Activated T-cell treated with anti-CD3 and anti-CD28 coated beads, Interleukin-2, amount 50 U/mL, for 4 hours (primary cell): Measurements from ENCODE around the gene FOCAD. TPM values are rescaled to one million over a fixed set of nuclear protein-coding genes. Genes with fewer than 3 reads are reported as not detected.
A peak's percentile ranks its signal among the peaks of the same experiment; 100 is the strongest.

ENCODE experiments used
- ATAC-seq, 2 donors: fragments of 200-7000 bp; cut with Tn5 transposase; one replicate each; pipeline ENCODE4 v1.10.0; 2021
- DNase-seq: peaks from one replicate; pipeline ENCODE4 v3.0.0-alpha.2; 2020
- H3K27me3 Mint-ChIP-seq: one replicate; pipeline ENCODE4 v1.8.0; 2021; ENCODE audit warnings: low read depth, mixed read lengths
- H3K36me3 Mint-ChIP-seq: one replicate; pipeline ENCODE4 v1.8.0; 2022; ENCODE audit warnings: mixed read lengths; ENCODE audit not compliant: insufficient read depth
- H3K4me1 Mint-ChIP-seq: one replicate; pipeline ENCODE4 v1.8.0; 2021; ENCODE audit warnings: low read depth, mixed read lengths
- H3K4me3 Mint-ChIP-seq: one replicate; pipeline ENCODE4 v1.8.0; 2021; ENCODE audit warnings: mild to moderate bottlenecking, moderate library complexity, mixed read lengths
- H3K9me3 Mint-ChIP-seq: one replicate; pipeline ENCODE4 v1.8.0; 2021; ENCODE audit warnings: mixed read lengths
- total RNA-seq, 3 donors: library from RNA; stranded (reverse); gene quantifications; one replicate each; pipeline ENCODE4 v1.2.1, GENCODE V29; 2021

FOCAD gene
- total RNA-seq, 3 donors from 2014 or later = 15.5 to 19.9 (median 18.6) TPM

DNA sequence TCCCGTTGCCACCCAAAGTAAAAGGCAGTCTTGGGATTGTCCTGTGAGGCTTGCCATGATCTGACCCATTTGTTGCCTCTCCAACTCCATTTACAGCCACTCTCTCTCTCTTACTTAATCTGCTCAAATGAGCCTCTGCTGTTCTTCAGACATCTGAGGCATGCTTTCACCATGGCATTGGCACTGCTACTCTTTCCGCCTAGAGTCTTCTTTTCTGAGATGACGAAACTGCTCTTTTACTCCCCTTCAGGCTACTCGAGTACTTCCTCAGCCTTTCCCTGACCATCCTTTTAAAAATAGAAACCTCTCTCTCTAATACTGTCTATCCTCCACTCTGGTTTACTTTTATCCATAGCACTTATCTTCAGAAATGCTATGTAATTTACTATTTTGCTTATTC, 9.0 kb downstream of the FOCAD start:
- Mint-ChIP-seq H3K4me1 (peaks cover 4% of the 10 kb centered on the region), H3K36me3 (peaks cover 5% of the 10 kb centered on the region), H3K4me3 (no peak overlapping the region), H3K27me3 (no peaks in the 10 kb centered on the region), H3K9me3 (no peaks in the 10 kb centered on the region)
- ATAC-seq = no peak
- no peak for DNase-seq

DNA sequence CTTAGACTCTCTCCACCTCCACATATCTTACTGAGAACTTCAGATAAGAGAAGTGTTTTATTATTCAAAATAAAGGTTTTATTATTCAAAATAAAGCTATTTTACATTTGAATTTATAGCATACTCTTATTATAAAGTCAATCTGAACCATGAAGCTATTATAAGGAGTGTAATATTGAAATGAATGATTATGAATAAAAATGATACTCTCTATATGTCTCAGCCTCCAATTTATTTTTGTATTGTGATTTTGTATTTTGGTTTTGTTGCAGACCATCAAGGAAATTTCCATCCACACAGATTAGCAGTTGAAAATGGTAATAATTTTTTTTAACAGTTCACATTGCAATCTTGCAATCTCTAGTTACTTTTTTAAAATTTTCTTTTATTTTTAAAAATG, 10.2 kb downstream of the FOCAD start:
- DNase-seq (no peak), ATAC-seq (no peak)
- Mint-ChIP-seq H3K9me3 (no peaks in the 10 kb centered on the region), H3K4me3 (no peak overlapping the region), H3K27me3 (no peaks in the 10 kb centered on the region), H3K4me1 (peaks cover 7% of the 10 kb centered on the region), H3K36me3 (peaks cover 5% of the 10 kb centered on the region)

DNA sequence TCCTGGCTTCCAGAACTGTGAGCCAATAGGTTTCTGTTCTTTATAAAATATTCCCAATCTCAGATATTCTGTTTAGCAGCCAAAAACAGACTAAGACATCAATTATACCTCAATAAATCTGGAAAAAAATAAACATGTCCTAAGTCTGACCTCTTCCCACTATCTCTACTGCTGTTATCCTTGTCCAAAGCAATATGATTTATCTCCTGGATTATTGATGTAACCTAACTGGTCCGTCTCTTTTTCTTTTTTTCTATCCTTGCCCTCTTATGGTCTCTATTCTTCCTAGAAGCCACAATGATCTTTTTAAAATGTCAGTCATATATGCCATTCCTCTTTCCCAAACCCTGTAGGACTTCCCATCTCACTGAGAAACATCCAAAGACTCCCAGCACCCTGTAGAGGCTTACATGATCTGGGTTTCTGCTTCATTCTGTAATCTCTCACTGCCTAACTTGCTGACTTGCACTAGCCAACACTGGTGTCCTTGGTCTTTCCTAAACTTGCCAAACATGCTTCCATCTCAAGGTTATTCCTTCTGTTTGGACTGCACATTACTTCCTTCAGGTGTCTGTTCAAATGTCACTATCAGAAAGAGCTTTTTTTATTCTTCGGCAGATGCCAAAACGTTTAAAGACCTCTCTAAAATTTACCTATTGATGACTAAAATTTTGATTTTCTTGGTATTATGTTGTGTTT, 13.1 kb downstream of the FOCAD start:
- H3K4me3 Mint-ChIP-seq = no peak overlapping the region
- DNase-seq (no peak), ATAC-seq (no peak)
- H3K27me3 Mint-ChIP-seq = no peaks in the 10 kb centered on the region
- H3K36me3 Mint-ChIP-seq = peaks cover 5% of the 10 kb centered on the region
- no peaks in the 10 kb centered on the region for H3K9me3 Mint-ChIP-seq
- peaks cover 11% of the 10 kb centered on the region for H3K4me1 Mint-ChIP-seq

DNA sequence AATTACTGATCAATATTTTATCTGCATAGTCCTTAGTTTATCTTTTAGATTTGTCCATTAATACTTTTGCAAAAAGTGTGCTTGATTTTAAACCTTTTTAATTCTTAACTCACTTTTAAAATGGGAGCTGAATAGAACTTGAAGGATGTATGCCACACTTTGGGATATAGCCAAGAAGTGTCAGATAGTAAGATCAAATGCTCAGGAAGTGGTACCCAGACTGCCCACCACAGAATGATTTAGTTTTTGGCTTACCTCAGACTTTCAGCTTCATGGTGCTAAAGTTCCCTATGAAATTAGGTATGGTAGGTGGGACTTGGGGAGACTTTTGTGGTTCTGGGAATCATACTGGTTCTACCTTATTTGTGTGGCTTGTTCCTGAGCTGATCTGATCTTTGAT, 14.7 kb downstream of the FOCAD start:
- Mint-ChIP-seq H3K9me3 (no peaks in the 10 kb centered on the region), H3K27me3 (no peaks in the 10 kb centered on the region), H3K4me3 (no peak overlapping the region), H3K36me3 (peaks cover 5% of the 10 kb centered on the region), H3K4me1 (peaks cover 9% of the 10 kb centered on the region)
- no peak for DNase-seq
- ATAC-seq = no peak

DNA sequence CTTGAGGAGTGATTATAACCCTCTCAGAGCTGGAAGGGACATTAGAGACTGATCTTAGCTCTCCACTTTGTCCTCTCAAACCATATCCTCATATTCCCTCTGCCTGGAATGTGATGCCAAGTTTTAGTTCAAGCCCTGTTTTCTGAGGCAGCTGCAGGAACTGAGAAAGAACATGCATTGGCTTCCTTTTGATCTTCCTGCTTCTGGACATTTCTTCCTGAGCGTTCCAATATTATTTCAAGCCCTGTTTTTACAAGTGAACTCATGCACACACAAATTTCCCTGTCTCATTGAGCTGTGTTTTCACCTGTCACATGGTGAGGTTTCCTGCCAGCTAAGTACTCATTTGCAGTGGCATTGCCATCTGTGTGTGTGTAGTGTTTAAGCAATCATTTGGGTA, 17.0 kb downstream of the FOCAD start:
- peaks cover 2% of the 10 kb centered on the region for H3K36me3 Mint-ChIP-seq
- DNase-seq (no peak), ATAC-seq (no peak)
- H3K4me3 Mint-ChIP-seq = no peak overlapping the region
- peaks cover 7% of the 10 kb centered on the region for H3K4me1 Mint-ChIP-seq
- H3K27me3 Mint-ChIP-seq = no peaks in the 10 kb centered on the region
- H3K9me3 Mint-ChIP-seq = no peaks in the 10 kb centered on the region

DNA sequence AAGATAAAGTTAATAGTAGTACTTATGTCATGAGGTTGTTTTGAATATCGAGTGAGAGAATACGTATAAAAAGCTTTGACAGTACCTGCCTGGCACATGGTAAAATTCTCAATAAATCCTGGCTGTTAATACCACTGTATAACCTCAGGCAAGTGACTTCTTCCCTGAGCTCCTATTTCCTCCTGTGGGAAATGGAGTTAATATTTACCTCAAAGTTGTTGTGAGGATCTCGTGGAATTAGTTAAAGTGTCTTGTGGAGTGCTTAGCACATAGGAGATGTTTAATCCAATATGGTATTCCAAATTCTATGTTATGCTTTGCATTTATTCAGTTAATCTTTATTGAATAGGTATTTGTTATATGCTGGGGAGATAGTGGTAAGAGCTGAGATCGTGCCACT, 18.5 kb downstream of the FOCAD start:
- Mint-ChIP-seq H3K4me1 (peaks cover 7% of the 10 kb centered on the region), H3K9me3 (no peaks in the 10 kb centered on the region), H3K4me3 (no peak overlapping the region), H3K27me3 (no peaks in the 10 kb centered on the region), H3K36me3 (no peaks in the 10 kb centered on the region)
- ATAC-seq (no peak), DNase-seq (no peak)

DNA sequence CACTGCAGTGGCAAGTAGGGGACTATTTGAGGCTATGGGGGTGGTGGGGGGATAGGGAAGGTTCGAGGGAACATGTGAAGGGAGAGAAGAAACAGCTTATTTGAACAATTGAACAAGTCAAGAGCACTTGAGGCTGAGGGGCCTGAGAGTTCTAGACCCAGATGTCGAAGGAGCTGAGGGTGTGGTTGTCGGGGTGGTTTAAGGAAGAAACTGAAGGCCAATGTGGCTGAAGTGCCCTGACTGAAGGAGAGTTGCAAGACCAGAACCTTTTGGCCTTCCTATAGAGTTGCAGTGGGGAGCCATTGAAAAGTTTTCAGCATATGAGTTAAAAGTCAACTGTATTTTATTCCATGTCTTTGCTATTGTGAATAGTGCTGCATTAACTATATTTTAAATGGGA, 19.1 kb downstream of the FOCAD start:
- Mint-ChIP-seq H3K9me3 (no peaks in the 10 kb centered on the region), H3K27me3 (no peaks in the 10 kb centered on the region), H3K36me3 (no peaks in the 10 kb centered on the region), H3K4me3 (no peak overlapping the region), H3K4me1 (peaks cover 7% of the 10 kb centered on the region)
- no peak for DNase-seq
- ATAC-seq = no peak

DNA sequence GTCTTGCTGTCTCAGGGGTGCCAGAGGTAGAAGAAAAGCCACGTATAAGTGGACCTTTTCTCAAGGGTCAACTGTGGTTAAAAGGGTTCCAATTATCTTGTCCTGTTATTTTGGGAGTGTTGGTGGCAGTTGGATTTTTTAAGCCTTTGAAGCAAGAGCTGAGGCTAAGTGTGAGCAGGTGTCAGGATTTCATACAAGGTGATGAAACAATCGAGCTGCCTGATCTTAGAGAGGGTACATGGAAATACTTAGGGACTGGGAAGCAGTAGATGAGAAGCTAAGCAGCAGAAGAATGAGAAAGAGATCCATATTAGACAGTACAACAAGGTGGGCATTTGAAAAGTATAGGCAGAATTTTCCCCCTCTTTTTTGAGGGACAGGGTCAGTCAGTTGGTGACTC, 23.6 kb downstream of the FOCAD start:
- DNase-seq (no peak), ATAC-seq (no peak)
- Mint-ChIP-seq H3K36me3 (peaks cover 6% of the 10 kb centered on the region), H3K27me3 (no peaks in the 10 kb centered on the region), H3K4me1 (peaks cover 2% of the 10 kb centered on the region), H3K4me3 (no peak overlapping the region), H3K9me3 (no peaks in the 10 kb centered on the region)

DNA sequence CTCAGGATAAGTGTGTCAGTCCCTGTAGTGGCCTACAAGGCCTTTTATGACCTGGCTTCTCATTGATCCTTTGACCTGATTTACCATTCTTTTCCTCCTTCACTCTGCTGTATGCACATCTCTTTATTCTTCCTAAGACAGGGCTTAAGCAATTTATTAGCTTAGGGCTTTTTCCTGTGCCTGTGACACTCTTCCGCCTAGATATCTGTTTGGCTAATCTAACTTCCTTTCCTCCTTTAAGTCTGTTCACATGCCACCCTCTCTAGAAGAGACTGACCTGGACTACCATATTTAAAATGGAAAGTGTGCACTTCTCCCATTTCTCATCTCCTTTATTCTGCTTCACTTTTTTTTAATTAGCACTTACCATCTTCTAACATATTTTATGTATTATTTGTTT, 29.1 kb downstream of the FOCAD start:
- H3K4me1 Mint-ChIP-seq = peaks cover 12% of the 10 kb centered on the region
- H3K27me3 Mint-ChIP-seq = no peaks in the 10 kb centered on the region
- ATAC-seq = no peak
- peaks cover 8% of the 10 kb centered on the region for H3K9me3 Mint-ChIP-seq
- peaks cover 17% of the 10 kb centered on the region for H3K36me3 Mint-ChIP-seq
- no peak overlapping the region for H3K4me3 Mint-ChIP-seq
- no peak for DNase-seq

DNA sequence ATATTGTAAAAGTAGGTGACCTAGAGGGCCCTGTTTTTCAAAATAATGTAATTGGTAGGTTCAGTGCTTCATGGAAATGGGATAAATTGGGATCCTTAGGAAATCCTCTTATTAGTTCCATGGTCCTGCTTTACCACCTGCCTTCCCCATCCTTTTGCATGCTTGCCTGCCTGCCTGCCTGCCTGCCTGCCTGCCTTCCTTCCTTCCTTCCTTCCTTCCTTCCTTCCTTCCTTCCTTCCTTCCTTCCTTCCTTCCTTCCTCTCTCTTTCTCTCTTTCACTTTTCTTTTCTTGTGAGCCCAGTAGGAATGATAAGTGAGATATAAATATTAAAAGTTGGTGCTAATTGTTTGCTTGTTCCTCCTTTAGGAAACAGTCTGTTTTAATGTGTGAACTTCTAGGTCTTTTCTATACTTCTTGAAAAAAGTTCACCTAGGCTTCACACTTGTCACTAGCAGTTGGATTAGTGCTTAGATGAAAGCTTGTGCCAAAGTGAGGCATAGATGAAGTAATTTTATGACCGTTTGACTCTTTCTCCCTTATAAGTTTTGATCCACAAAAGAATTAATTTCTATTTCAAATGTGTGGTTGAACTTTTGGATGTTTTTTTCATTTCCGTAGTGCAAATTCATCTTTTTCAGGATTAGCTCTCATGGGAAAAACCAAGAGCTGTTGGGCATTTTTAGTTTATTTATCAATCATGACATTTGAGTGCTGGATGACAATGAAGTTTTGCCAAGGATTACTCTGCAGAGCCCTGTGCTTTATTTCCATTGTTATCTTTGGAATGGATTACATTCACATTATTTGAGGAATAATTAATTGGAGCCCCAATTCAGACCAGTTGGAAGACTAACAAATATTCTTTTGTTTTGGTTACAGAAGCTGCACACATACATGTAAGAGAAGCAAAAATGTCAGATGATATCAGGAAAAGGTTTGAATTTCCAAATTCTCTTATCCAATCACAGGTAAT, 30.7 kb downstream of the FOCAD start:
- peaks cover 24% of the 10 kb centered on the region for H3K36me3 Mint-ChIP-seq
- no peak overlapping the region for H3K4me3 Mint-ChIP-seq
- H3K4me1 Mint-ChIP-seq = peaks cover 10% of the 10 kb centered on the region
- ATAC-seq (no peak), DNase-seq (no peak)
- no peaks in the 10 kb centered on the region for H3K27me3 Mint-ChIP-seq
- peaks cover 8% of the 10 kb centered on the region for H3K9me3 Mint-ChIP-seq

DNA sequence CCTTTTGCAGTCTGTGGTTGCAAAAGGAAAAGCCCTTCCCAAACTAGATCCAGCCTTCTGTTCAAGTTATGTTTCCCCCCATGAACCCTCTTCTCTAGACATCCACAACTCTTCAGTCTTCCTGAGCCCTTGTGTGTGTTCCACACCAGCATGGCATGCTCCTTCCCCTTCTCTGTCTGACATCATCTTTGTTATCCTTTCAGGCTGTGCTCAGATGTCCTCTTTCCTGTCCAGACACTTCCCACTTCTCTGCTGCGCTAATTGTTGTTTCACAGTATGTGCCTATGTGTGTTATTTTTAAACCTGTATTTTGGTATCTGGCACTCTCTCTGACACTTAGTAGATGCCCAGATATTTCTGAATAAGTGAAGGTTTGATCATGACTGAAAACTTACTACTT, 38.2 kb downstream of the FOCAD start:
- peaks cover 16% of the 10 kb centered on the region for H3K4me1 Mint-ChIP-seq
- ATAC-seq (no peak), DNase-seq (no peak)
- H3K9me3 Mint-ChIP-seq = no peaks in the 10 kb centered on the region
- no peaks in the 10 kb centered on the region for H3K27me3 Mint-ChIP-seq
- H3K36me3 Mint-ChIP-seq = peaks cover 32% of the 10 kb centered on the region
- H3K4me3 Mint-ChIP-seq = no peak overlapping the region

DNA sequence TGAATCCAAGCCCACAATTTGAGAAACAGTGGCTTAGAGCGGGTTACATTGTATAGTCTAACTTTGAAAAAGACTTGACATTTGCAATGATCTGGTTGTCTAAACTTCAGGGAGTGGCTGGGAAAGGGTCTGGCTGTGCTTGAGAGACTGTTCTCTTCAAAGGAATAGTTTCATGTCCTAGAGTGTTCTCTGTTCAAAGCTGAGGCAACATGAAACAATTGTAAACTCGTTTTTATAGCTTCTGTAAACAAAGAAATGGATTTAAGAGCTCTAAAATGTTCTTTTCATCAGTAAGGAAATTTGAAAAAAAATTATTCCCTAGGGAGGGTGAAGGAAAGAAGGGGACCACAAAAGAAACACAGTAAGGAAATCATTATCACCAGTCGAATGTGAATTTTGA, 41.6 kb downstream of the FOCAD start:
- H3K4me3 Mint-ChIP-seq = peak overlapping the region; percentile 11
- H3K4me1 Mint-ChIP-seq = peaks cover 16% of the 10 kb centered on the region
- H3K9me3 Mint-ChIP-seq = no peaks in the 10 kb centered on the region
- no peaks in the 10 kb centered on the region for H3K27me3 Mint-ChIP-seq
- DNase-seq (no peak), ATAC-seq (no peak)
- H3K36me3 Mint-ChIP-seq = peaks cover 26% of the 10 kb centered on the region

DNA sequence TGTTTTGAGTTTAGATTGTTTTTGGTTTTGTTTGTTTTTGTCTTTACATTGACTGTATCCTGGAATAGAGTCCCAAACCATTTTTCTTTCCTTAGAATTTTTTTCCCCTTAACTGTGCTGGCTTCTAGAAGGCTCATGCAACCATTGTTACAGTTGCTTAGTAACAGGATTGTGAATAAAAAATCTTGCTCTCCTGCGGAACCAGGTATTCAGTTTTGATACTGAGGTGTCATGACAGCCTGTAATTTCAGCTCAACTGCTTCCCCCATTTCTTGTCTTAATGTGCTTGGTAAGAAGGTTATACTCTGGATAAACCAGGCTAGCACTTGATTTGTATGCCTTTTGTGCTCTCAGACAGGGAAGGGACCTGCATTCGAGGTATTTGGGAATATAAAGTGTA, 42.1 kb downstream of the FOCAD start:
- peaks cover 23% of the 10 kb centered on the region for H3K36me3 Mint-ChIP-seq
- H3K4me3 Mint-ChIP-seq = no peak overlapping the region
- H3K9me3 Mint-ChIP-seq = no peaks in the 10 kb centered on the region
- H3K27me3 Mint-ChIP-seq = no peaks in the 10 kb centered on the region
- peaks cover 14% of the 10 kb centered on the region for H3K4me1 Mint-ChIP-seq
- ATAC-seq = no peak
- no peak for DNase-seq

DNA sequence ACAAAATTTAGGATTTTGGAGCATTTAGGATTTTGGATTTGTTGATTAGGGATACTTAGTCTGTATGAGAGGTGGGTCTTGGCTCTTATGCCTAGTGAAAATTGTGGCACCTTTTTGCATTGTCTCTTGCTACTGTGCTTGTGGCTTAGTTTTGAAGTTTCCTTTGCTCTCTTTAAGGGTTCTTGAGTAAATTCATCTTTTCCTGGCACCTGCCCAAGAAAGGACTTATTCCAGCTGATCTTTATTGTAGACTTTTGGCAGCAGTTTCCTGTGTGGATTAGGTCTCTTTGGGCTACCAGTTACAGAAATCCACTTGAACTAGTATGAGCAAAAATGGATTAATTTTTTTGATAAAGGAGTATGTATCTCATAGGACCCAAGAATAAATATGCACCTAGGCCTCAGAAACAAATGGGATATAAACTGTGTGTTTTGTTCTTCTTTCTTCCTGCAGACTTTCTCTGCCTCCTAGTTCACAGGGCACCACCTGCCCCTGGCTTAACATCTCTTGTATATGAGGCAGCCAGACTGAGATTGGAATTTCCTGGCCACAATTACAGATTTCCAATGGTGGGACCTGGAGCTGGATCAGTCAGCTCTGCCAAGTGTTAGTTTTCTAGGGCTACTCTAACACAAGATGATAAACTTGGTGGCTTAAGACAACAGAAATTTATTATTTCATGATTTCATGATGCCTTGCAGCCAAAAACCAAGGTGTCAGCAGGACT, 44.6 kb downstream of the FOCAD start:
- no peak for DNase-seq
- no peak overlapping the region for H3K4me3 Mint-ChIP-seq
- peaks cover 24% of the 10 kb centered on the region for H3K36me3 Mint-ChIP-seq
- no peak for ATAC-seq
- H3K4me1 Mint-ChIP-seq = peaks cover 14% of the 10 kb centered on the region
- H3K27me3 Mint-ChIP-seq = no peaks in the 10 kb centered on the region
- no peaks in the 10 kb centered on the region for H3K9me3 Mint-ChIP-seq
